BLaER1 treated with 17β-estradiol and CSF1 and Interleukin-3, amounts not matched to agents 10 nM and 100 nM (cell line): ENCODE data around the gene KCNJ6.
A peak's percentile ranks its signal among the peaks of the same experiment; 100 is the strongest.

Source experiments
- H3K27ac ChIP-seq, 11 experiments: shearing (Covaris generic); formaldehyde crosslinking; 2 replicates each; pipeline ENCODE4 v1.8.1; 2022
- H3K27me3 ChIP-seq, 11 experiments: shearing (Covaris generic); formaldehyde crosslinking; 2 replicates each; pipeline ENCODE4 v1.8.1; 2022
- H3K36me3 ChIP-seq, 11 experiments: shearing (Covaris generic); formaldehyde crosslinking; 2 replicates each; pipeline ENCODE4 v1.8.1; 2022
- H3K4me1 ChIP-seq, 10 experiments: shearing (Covaris generic); formaldehyde crosslinking; 2 replicates each; pipeline ENCODE4 v1.8.1; 2022
- H3K4me2 ChIP-seq, 11 experiments: shearing (Covaris generic); formaldehyde crosslinking; 2 replicates each; pipeline ENCODE4 v1.8.1; 2022
- H3K4me3 ChIP-seq, 10 experiments: shearing (Covaris generic); formaldehyde crosslinking; 2 replicates each; pipeline ENCODE4 v1.8.1; 2022
- H3K9ac ChIP-seq, 11 experiments: shearing (Covaris generic); formaldehyde crosslinking; 2 replicates each; pipeline ENCODE4 v1.8.1; 2022
- H3K9me3 ChIP-seq, 11 experiments: shearing (Covaris generic); formaldehyde crosslinking; replicated peaks in 1 of 11; 2 replicates each; pipeline ENCODE4 v1.8.1; 2022
- H4K20me1 ChIP-seq, 11 experiments: shearing (Covaris generic); formaldehyde crosslinking; 2 replicates each; pipeline ENCODE4 v1.8.1; 2022
- Cebpa-rat ChIP-seq, 11 experiments: shearing (Covaris generic); IDR thresholded peaks; 2 replicates each; pipeline ENCODE4 v1.8.1; 2022

The KCNJ6 gene

GRCh38 chr21:37566790-37567615 lies 349.3 kb downstream of the KCNJ6 start:
- Histone ChIP-seq H3K9ac (peak overlapping the region in 2 of 11 experiments; percentile 5 to 7; a peak in 1 of 22 replicates), H3K4me3 (no peak overlapping the region), H3K4me2 (peak overlapping the region in 8 of 11 experiments; percentile 35 to 93 (median 50); a peak in 15 of 22 replicates), H3K9me3 (peaks cover 0 to 14% (median 12%) of the 10 kb centered on the region in 11 experiments; a peak in 12 of 22 replicates), H3K27ac (peak overlapping the region in 2 of 11 experiments; percentile 14 to 18; a peak in 2 of 22 replicates), H4K20me1 (no peaks in the 10 kb centered on the region), H3K36me3 (no peaks in the 10 kb centered on the region), H3K4me1 (peaks cover 26 to 78% (median 58%) of the 10 kb centered on the region in 10 experiments), H3K27me3 (no peaks in the 10 kb centered on the region)
- no peak for TF ChIP-seq Cebpa-rat (IDR thresholded peaks at IDR 0.05)

- Histone ChIP-seq H3K4me2 (peak overlapping the region in 9 of 11 experiments; percentile 13 to 95 (median 91); a peak in 13 of 22 replicates), H4K20me1 (no peaks in the 10 kb centered on the region), H3K27ac (no peak overlapping the region; a peak in 1 of 22 replicates), H3K9ac (no peak overlapping the region), H3K4me3 (no peak overlapping the region), H3K36me3 (no peaks in the 10 kb centered on the region), H3K9me3 (peaks cover 0 to 26% (median 21%) of the 10 kb centered on the region in 11 experiments; a peak in 15 of 22 replicates), H3K27me3 (no peaks in the 10 kb centered on the region), H3K4me1 (peaks cover 31 to 79% (median 59%) of the 10 kb centered on the region in 10 experiments)
- TF ChIP-seq Cebpa-rat (IDR thresholded peaks at IDR 0.05): no peak
These were observed 350.6 kb downstream of the KCNJ6 start for GRCh38 chr21:37565530-37566223.

GRCh38 chr21:37564924-37565529 lies 351.2 kb downstream of the KCNJ6 start:
- Histone ChIP-seq H3K4me3 (peak overlapping the region in 3 of 10 experiments; percentile 70 to 76 (median 71); a peak in 3 of 20 replicates), H3K4me2 (peak overlapping the region; percentile 80 to 96 (median 92)), H3K27me3 (no peaks in the 10 kb centered on the region), H3K27ac (peak overlapping the region in 10 of 11 experiments; percentile 83 to 93 (median 90); a peak in 19 of 22 replicates), H3K36me3 (no peaks in the 10 kb centered on the region), H3K4me1 (peaks cover 31 to 79% (median 59%) of the 10 kb centered on the region in 10 experiments), H3K9ac (peak overlapping the region in 4 of 11 experiments; percentile 3 to 87 (median 58); a peak in 1 of 22 replicates), H3K9me3 (peaks cover 0 to 31% (median 21%) of the 10 kb centered on the region in 11 experiments; a peak in 15 of 22 replicates), H4K20me1 (no peaks in the 10 kb centered on the region)
- no peak for TF ChIP-seq Cebpa-rat (IDR thresholded peaks at IDR 0.05)

GRCh38 chr21:37564341-37564923 lies 351.8 kb downstream of the KCNJ6 start:
- Histone ChIP-seq H3K4me3 (peak overlapping the region; percentile 62 to 76 (median 70)), H3K27ac (peak overlapping the region; percentile 83 to 93 (median 89)), H3K9me3 (peaks cover 0 to 31% (median 21%) of the 10 kb centered on the region in 11 experiments; a peak in 15 of 22 replicates), H3K4me1 (peaks cover 31 to 76% (median 59%) of the 10 kb centered on the region in 10 experiments), H3K9ac (peak overlapping the region; percentile 74 to 90 (median 86)), H3K27me3 (no peaks in the 10 kb centered on the region), H3K4me2 (peak overlapping the region; percentile 80 to 96 (median 92)), H4K20me1 (no peaks in the 10 kb centered on the region), H3K36me3 (no peaks in the 10 kb centered on the region)
- no peak for TF ChIP-seq Cebpa-rat (IDR thresholded peaks at IDR 0.05)

- no peak for TF ChIP-seq Cebpa-rat (IDR thresholded peaks at IDR 0.05)
- peak overlapping the region; percentile 62 to 76 (median 70) for H3K4me3 ChIP-seq
- peaks cover 31 to 69% (median 58%) of the 10 kb centered on the region in 10 experiments for H3K4me1 ChIP-seq
- peak overlapping the region; percentile 83 to 93 (median 89) for H3K27ac ChIP-seq
- H3K9me3 ChIP-seq: peaks cover 0 to 37% (median 26%) of the 10 kb centered on the region in 11 experiments; a peak in 17 of 22 replicates
- H3K9ac ChIP-seq: peak overlapping the region; percentile 74 to 90 (median 86)
- H4K20me1 ChIP-seq: no peaks in the 10 kb centered on the region
- H3K4me2 ChIP-seq: peak overlapping the region; percentile 80 to 96 (median 92)
- no peaks in the 10 kb centered on the region for H3K36me3 ChIP-seq
- H3K27me3 ChIP-seq: no peaks in the 10 kb centered on the region
These were observed 352.5 kb downstream of the KCNJ6 start for GRCh38 chr21:37563641-37564340.

GRCh38 chr21:37562920-37563640 lies 353.2 kb downstream of the KCNJ6 start:
- H3K4me3 ChIP-seq: peak overlapping the region; percentile 62 to 76 (median 70)
- H3K9ac ChIP-seq: peak overlapping the region; percentile 74 to 90 (median 86)
- peaks cover 31 to 64% (median 54%) of the 10 kb centered on the region in 10 experiments for H3K4me1 ChIP-seq
- H3K36me3 ChIP-seq: no peaks in the 10 kb centered on the region
- no peaks in the 10 kb centered on the region for H4K20me1 ChIP-seq
- H3K27me3 ChIP-seq: no peaks in the 10 kb centered on the region
- no peak for TF ChIP-seq Cebpa-rat (IDR thresholded peaks at IDR 0.05)
- peaks cover 0 to 44% (median 33%) of the 10 kb centered on the region in 11 experiments; a peak in 17 of 22 replicates for H3K9me3 ChIP-seq
- peak overlapping the region; percentile 80 to 96 (median 92) for H3K4me2 ChIP-seq
- peak overlapping the region; percentile 83 to 93 (median 89) for H3K27ac ChIP-seq
